Liver (tissue), 9 donors: ENCODE data around the gene VAV3. TPM values are rescaled to one million over a fixed set of nuclear protein-coding genes. Genes with fewer than 3 reads are reported as not detected.

Source experiments
- DNase-seq: peaks from one replicate; pipeline ENCODE4 v3.0.0-alpha.2; 2017; ENCODE audit warnings: low spot score
- H3K27ac ChIP-seq, 2 donors: one replicate each; pipeline ENCODE4 v1.7.0; 2013; ENCODE audit warnings: inconsistent platforms in 2 of 2, low read length in 2 of 2, control low read depth in 1 of 2, low read depth in 1 of 2, mild to moderate bottlenecking in 1 of 2
- H3K27me3 ChIP-seq, 4 donors: one replicate each; pipeline versions ENCODE4 v1.6.1 to v1.7.0; 2013; ENCODE audit warnings: low read length in 3 of 4, inconsistent platforms in 1 of 4, mild to moderate bottlenecking in 1 of 4, moderate library complexity in 1 of 4; ENCODE audit not compliant: control insufficient read depth in 4 of 4, insufficient read depth in 4 of 4
- H3K36me3 ChIP-seq, 4 donors: one replicate each; pipeline versions ENCODE4 v1.6.1 to v1.7.0; 2013; ENCODE audit warnings: low read length in 3 of 4, mild to moderate bottlenecking in 3 of 4, low read depth in 1 of 4, moderate library complexity in 1 of 4; ENCODE audit not compliant: control insufficient read depth in 4 of 4, insufficient read depth in 3 of 4
- H3K4me1 ChIP-seq, 4 donors: one replicate each; pipeline versions ENCODE4 v1.6.1 to v1.7.0; 2013; ENCODE audit warnings: low read length in 3 of 4, mild to moderate bottlenecking in 3 of 4, moderate library complexity in 1 of 4; ENCODE audit not compliant: control insufficient read depth in 4 of 4, insufficient read depth in 4 of 4
- H3K4me3 ChIP-seq, 3 donors: one replicate each; pipeline versions ENCODE4 v1.6.1 to v1.7.0; 2013; ENCODE audit warnings: low read length in 3 of 3, control low read depth in 1 of 3, low read depth in 1 of 3, mild to moderate bottlenecking in 1 of 3
- H3K9ac ChIP-seq, 2 donors: one replicate each; pipeline ENCODE4 v1.7.0; 2013; ENCODE audit warnings: low read length in 2 of 2, mild to moderate bottlenecking in 2 of 2, moderate library complexity in 2 of 2, control low read depth in 1 of 2, low read depth in 1 of 2
- H3K9me3 ChIP-seq, 4 donors: one replicate each; pipeline versions ENCODE4 v1.6.1 to v1.7.0; 2013; ENCODE audit warnings: low read length in 3 of 4; ENCODE audit not compliant: control insufficient read depth in 4 of 4
- EGR1 ChIP-seq, 2 donors: IDR thresholded peaks; 2 replicates each; pipeline ENCODE4 v1.6.1; 2016 to 2018; ENCODE audit warnings: antibody characterized with exemption in 2 of 2, low read depth in 2 of 2
- FOXA1 ChIP-seq: IDR thresholded peaks from 2 replicates; pipeline ENCODE4 v1.6.1; 2016; ENCODE audit warnings: antibody characterized with exemption
- FOXA2 ChIP-seq: IDR thresholded peaks from 2 replicates; pipeline ENCODE4 v1.6.1; 2016; ENCODE audit warnings: antibody characterized with exemption
- GABPA ChIP-seq, 2 donors: IDR thresholded peaks in 1 of 2; conservative IDR thresholded peaks in 1 of 2; 2 replicates each; pipeline ENCODE4 v1.6.1; 2016; ENCODE audit warnings: antibody characterized with exemption in 2 of 2, mild to moderate bottlenecking in 1 of 2, moderate library complexity in 1 of 2
- HNF4A ChIP-seq, 2 donors: conservative IDR thresholded peaks; 2 replicates each; pipeline ENCODE4 v1.6.1; 2016; ENCODE audit warnings: antibody characterized with exemption in 2 of 2, mild to moderate bottlenecking in 2 of 2
- HNF4G ChIP-seq: IDR thresholded peaks from 2 replicates; pipeline ENCODE4 v1.6.1; 2016; ENCODE audit warnings: antibody characterized with exemption
- NR2F2 ChIP-seq: IDR thresholded peaks from 2 replicates; pipeline ENCODE4 v1.6.1; 2016; ENCODE audit warnings: antibody characterized with exemption
- RAD21 ChIP-seq, 2 donors: IDR thresholded peaks; 2 replicates each; pipeline ENCODE4 v1.6.1; 2016; ENCODE audit warnings: antibody characterized with exemption in 2 of 2, mild to moderate bottlenecking in 2 of 2
- TAF1 ChIP-seq: conservative IDR thresholded peaks from 2 replicates; pipeline ENCODE4 v1.6.1; 2016; ENCODE audit warnings: antibody characterized with exemption, mild to moderate bottlenecking
- WGBS: extraction: QIAGEN DNeasy Blood & Tissue Kit; methylation state at CpG from one replicate; pipeline ENCODE4 v1.1.7; 2013; 5-methylcytosine and 5-hydroxymethylcytosine counted together
- polyA plus RNA-seq, 2 donors: library from polyadenylated mRNA; stranded (reverse) in 1 of 2; unstranded in 1 of 2; fragments of 200-250 nt in 1 of 2; fragments of >200 nt in 1 of 2; fragmentation: Nextera tagmentation in 1 of 2; extraction: Ambion mirVana in 1 of 2; gene quantifications; one replicate each; pipeline versions ENCODE4 v1.2.1 to v1.2.3, GENCODE V29; 2013 to 2015
- total RNA-seq, 2 donors: library from RNA; depleted of rRNA; stranded (reverse); fragments of >200 nt; gene quantifications; one replicate each; pipeline ENCODE4 v1.2.3, GENCODE V29; 2014
- TF ChIP-seq, protein P1 (sequence below): IDR thresholded peaks from 2 replicates; pipeline ENCODE4 v1.6.1; 2016; ENCODE audit warnings: antibody characterized with exemption
- TF ChIP-seq, protein P2 (sequence below): IDR thresholded peaks from 2 replicates; pipeline ENCODE4 v1.6.1; 2016; ENCODE audit warnings: antibody characterized with exemption
- TF ChIP-seq, protein P3 (sequence below): IDR thresholded peaks from 2 replicates; pipeline ENCODE4 v1.6.1; 2016; ENCODE audit warnings: antibody characterized with exemption, mild to moderate bottlenecking
- donor health status: healthy.
- donor health status: healthy.
- donor health status: healthy.
- donor health status: healthy.
- donor health status: healthy.

VAV3 gene
- total and polyA plus RNA-seq, 4 donors = 0.46 to 4.8 (median 2.7) TPM

DNA sequence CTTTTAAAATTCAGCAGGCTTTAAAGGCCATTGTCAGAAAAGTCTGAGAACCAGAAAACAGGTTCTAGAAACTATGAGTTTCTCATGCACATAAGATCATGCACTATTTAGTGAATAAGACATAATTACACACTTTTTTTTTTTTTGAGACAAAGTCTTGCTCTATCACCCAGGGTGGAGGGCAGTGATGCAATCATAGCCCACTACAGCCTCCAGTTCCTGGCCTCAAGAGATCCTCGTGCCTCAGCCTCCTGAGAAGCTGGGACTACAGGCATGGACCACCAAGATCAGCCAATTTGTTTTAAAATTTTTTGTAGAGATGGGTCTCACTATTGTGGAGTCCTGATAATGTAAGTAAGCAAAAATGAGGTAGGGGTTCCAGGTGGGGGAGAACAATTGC is 134.9 kb downstream of the VAV3 start:
- DNase-seq = no peak
- H3K27ac ChIP-seq = no peak overlapping the region
- no peaks in the 10 kb centered on the region for H3K9me3 ChIP-seq
- no peak overlapping the region for H3K4me3 ChIP-seq
- H3K36me3 ChIP-seq = no peaks in the 10 kb centered on the region
- H3K4me1 ChIP-seq = peaks cover 0 to 4% (median 0%) of the 10 kb centered on the region in 4 donors
- WGBS = 64% methylated on average over 1 of the region's 1 CpG
- no peak overlapping the region for H3K9ac ChIP-seq
- peaks cover 0 to 5% (median 0%) of the 10 kb centered on the region in 4 donors for H3K27me3 ChIP-seq
- no peak for TF ChIP-seq RAD21 (IDR thresholded peaks at IDR 0.05)
- no peak for TF ChIP-seq EGR1 (IDR thresholded peaks at IDR 0.05; ENCODE audit: low read depth in 2 of 2)
- TF ChIP-seq, protein P1, sequence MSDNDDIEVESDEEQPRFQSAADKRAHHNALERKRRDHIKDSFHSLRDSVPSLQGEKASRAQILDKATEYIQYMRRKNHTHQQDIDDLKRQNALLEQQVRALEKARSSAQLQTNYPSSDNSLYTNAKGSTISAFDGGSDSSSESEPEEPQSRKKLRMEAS = no peak
- TF ChIP-seq, protein P2, sequence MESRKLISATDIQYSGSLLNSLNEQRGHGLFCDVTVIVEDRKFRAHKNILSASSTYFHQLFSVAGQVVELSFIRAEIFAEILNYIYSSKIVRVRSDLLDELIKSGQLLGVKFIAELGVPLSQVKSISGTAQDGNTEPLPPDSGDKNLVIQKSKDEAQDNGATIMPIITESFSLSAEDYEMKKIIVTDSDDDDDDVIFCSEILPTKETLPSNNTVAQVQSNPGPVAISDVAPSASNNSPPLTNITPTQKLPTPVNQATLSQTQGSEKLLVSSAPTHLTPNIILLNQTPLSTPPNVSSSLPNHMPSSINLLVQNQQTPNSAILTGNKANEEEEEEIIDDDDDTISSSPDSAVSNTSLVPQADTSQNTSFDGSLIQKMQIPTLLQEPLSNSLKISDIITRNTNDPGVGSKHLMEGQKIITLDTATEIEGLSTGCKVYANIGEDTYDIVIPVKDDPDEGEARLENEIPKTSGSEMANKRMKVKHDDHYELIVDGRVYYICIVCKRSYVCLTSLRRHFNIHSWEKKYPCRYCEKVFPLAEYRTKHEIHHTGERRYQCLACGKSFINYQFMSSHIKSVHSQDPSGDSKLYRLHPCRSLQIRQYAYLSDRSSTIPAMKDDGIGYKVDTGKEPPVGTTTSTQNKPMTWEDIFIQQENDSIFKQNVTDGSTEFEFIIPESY = no peak
- TF ChIP-seq TAF1 = no peak
- no peak for TF ChIP-seq HNF4A (conservative IDR thresholded peaks at IDR 0.05)
- TF ChIP-seq, protein P3, sequence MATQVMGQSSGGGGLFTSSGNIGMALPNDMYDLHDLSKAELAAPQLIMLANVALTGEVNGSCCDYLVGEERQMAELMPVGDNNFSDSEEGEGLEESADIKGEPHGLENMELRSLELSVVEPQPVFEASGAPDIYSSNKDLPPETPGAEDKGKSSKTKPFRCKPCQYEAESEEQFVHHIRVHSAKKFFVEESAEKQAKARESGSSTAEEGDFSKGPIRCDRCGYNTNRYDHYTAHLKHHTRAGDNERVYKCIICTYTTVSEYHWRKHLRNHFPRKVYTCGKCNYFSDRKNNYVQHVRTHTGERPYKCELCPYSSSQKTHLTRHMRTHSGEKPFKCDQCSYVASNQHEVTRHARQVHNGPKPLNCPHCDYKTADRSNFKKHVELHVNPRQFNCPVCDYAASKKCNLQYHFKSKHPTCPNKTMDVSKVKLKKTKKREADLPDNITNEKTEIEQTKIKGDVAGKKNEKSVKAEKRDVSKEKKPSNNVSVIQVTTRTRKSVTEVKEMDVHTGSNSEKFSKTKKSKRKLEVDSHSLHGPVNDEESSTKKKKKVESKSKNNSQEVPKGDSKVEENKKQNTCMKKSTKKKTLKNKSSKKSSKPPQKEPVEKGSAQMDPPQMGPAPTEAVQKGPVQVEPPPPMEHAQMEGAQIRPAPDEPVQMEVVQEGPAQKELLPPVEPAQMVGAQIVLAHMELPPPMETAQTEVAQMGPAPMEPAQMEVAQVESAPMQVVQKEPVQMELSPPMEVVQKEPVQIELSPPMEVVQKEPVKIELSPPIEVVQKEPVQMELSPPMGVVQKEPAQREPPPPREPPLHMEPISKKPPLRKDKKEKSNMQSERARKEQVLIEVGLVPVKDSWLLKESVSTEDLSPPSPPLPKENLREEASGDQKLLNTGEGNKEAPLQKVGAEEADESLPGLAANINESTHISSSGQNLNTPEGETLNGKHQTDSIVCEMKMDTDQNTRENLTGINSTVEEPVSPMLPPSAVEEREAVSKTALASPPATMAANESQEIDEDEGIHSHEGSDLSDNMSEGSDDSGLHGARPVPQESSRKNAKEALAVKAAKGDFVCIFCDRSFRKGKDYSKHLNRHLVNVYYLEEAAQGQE = no peak

DNA sequence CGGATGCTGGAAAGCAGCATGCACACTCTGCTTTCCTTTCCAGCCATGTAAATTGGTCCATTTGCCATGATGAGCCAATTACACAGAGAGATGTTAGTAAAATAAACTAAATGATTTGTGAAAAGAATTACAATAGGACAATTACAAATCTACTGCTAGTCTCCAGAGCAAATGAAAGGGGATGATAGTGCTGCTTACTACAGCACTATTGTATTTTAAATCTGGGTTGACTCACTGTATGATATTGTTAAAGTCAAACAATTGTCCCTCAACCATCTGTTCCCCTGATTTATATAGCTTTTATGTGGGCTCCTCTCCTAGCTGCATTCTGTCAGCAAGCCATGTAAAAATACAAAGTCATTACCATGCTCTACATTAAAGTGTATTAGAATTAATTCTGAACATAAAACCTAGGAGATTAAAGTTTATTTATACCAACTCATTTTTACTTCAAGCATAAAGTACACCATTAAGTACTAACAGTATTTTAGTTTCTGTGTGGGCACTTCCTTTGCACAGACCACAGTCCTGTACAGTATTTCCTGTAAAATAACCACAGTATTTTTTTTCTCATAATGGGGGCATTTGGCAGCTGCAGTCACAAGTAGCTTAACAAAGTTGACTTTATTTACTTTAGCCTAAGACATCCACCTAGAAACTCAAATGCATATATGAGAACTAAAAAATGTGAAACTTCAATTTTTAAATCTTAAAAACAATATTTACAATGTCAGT is 135.8 kb downstream of the VAV3 start:
- Histone ChIP-seq H3K27ac (no peak overlapping the region), H3K27me3 (no peaks in the 10 kb centered on the region), H3K9me3 (no peaks in the 10 kb centered on the region), H3K9ac (no peak overlapping the region), H3K4me3 (no peak overlapping the region), H3K4me1 (no peaks in the 10 kb centered on the region), H3K36me3 (no peaks in the 10 kb centered on the region)
- TF ChIP-seq GABPA (IDR thresholded peaks at IDR 0.05 in 1 of 2, conservative IDR thresholded peaks at IDR 0.05 in 1 of 2) (no peak), NR2F2 (no peak), HNF4G (no peak), FOXA2 (no peak), FOXA1 (no peak)
- TF ChIP-seq, protein P1 = no peak
- WGBS = 64% methylated on average over 1 of the region's 1 CpG
- no peak for DNase-seq
